IMR-90 (cell line): ENCODE measurements around the gene KLHL13. TPM values are rescaled to one million over a fixed set of nuclear protein-coding genes. Genes with fewer than 3 reads are reported as not detected.

Experiments used
- ATAC-seq: fragments of 200-7000 bp; cut with Tn5 transposase; 2 replicates; pipeline ENCODE4 v1.9.1; 2020; ENCODE audit warnings: low read depth, mild to moderate bottlenecking, moderate library complexity
- BruUV-seq: library from RNA; stranded (reverse); fragments of 400-500 nt; replicated peaks from 2 replicates; lab custom pipeline; 2021; lab: Mats Ljungman, UMichigan
- CTCF ChIA-PET: fragments of 300-600 bp; formaldehyde crosslinking; extraction: SDS; loops from one replicate; lab custom pipeline; 2021; ENCODE audit warnings: antibody characterized with exemption; lab: Yijun Ruan, JAX
- POLR2A ChIA-PET: fragments of 300-600 bp; sonication (Branson Sonifier 250); formaldehyde crosslinking; loops from one replicate; lab custom pipeline; 2022; ENCODE audit warnings: antibody characterized with exemption; ENCODE audit not compliant: unreplicated experiment; lab: Charles Lee
- DNase-seq: peaks from one replicate; pipeline ENCODE4 v3.0.0; 2013
- H2AFZ ChIP-seq: replicated peaks from 2 replicates; pipeline ENCODE3; 2013; ENCODE audit warnings: low read length, mild to moderate bottlenecking; ENCODE audit not compliant: poor library complexity
- H2AK5ac ChIP-seq: 2 replicates; pipeline ENCODE4 v1.6.1; 2013; ENCODE audit warnings: low read depth, low read length, inconsistent platforms
- H2AK9ac ChIP-seq: replicated peaks from 2 replicates; pipeline ENCODE3; 2013; ENCODE audit warnings: mild to moderate bottlenecking, low read depth, low read length, moderate library complexity; ENCODE audit not compliant: poor library complexity
- H2BK120ac ChIP-seq: 2 replicates; pipeline ENCODE4 v1.6.1; 2013; ENCODE audit warnings: low read depth, low read length, inconsistent platforms
- H2BK15ac ChIP-seq: 3 replicates; pipeline ENCODE4 v1.6.1; 2013; ENCODE audit warnings: low read depth, low read length, inconsistent platforms
- H2BK20ac ChIP-seq: 2 replicates; pipeline ENCODE4 v1.6.1; 2013; ENCODE audit warnings: low read depth, mild to moderate bottlenecking, inconsistent platforms, low read length, moderate library complexity
- H2BK5ac ChIP-seq: 2 replicates; pipeline ENCODE4 v1.6.1; 2013; ENCODE audit warnings: mild to moderate bottlenecking, low read depth, low read length, inconsistent platforms; ENCODE audit not compliant: poor library complexity, severe bottlenecking
- H3K14ac ChIP-seq: replicated peaks from 2 replicates; pipeline ENCODE4 v1.6.1; 2013; ENCODE audit warnings: low read depth, low read length, inconsistent platforms
- H3K18ac ChIP-seq: 2 replicates; pipeline ENCODE4 v1.6.1; 2013; ENCODE audit warnings: low read depth, low read length, control low read depth
- H3K23ac ChIP-seq: 2 replicates; pipeline ENCODE4 v1.6.1; 2013; ENCODE audit warnings: low read depth, low read length, inconsistent platforms
- H3K27ac ChIP-seq: 2 replicates; pipeline ENCODE4 v1.5.1; 2013; ENCODE audit warnings: mild to moderate bottlenecking, control low read depth, low read length; ENCODE audit not compliant: insufficient read depth
- H3K27me3 ChIP-seq: 2 replicates; pipeline ENCODE4 v1.6.1; 2013; ENCODE audit warnings: low read length; ENCODE audit not compliant: control insufficient read depth, insufficient read depth
- H3K36me3 ChIP-seq: 2 replicates; pipeline ENCODE4 v1.6.1; 2013; ENCODE audit warnings: low read length, mixed read lengths; ENCODE audit not compliant: control insufficient read depth, insufficient read depth
- H3K4ac ChIP-seq: 2 replicates; pipeline ENCODE4 v1.6.1; 2013; ENCODE audit warnings: low read depth, low read length, inconsistent platforms
- H3K4me1 ChIP-seq: 2 replicates; pipeline ENCODE4 v1.6.1; 2013; ENCODE audit warnings: low read length, mixed read lengths; ENCODE audit not compliant: control insufficient read depth, insufficient read depth
- H3K4me2 ChIP-seq: 2 replicates; pipeline ENCODE4 v1.6.1; 2013; ENCODE audit warnings: low read depth, mild to moderate bottlenecking, control low read depth, low read length, moderate library complexity
- H3K4me3 ChIP-seq: 2 replicates; pipeline ENCODE4 v1.5.1; 2013; ENCODE audit warnings: low read depth, mild to moderate bottlenecking, control low read depth, low read length, moderate library complexity; ENCODE audit not compliant: insufficient read depth
- H3K56ac ChIP-seq: 2 replicates; pipeline ENCODE4 v1.6.1; 2013; ENCODE audit warnings: low read length, inconsistent platforms; ENCODE audit not compliant: insufficient read depth; ENCODE audit errors: extremely low read depth
- H3K79me1 ChIP-seq, 2 experiments: 2 replicates each; pipeline ENCODE4 v1.6.1; 2013; ENCODE audit warnings: low read length in 2 of 2, inconsistent platforms in 1 of 2, low read depth in 1 of 2
- H3K9ac ChIP-seq: 2 replicates; pipeline ENCODE4 v1.6.1; 2013; ENCODE audit warnings: low read depth, low read length, control low read depth
- H3K9me1 ChIP-seq: 2 replicates; pipeline ENCODE4 v1.6.1; 2013; ENCODE audit warnings: low read length, inconsistent platforms; ENCODE audit not compliant: insufficient read depth
- H3K9me3 ChIP-seq: 2 replicates; pipeline ENCODE4 v1.6.1; 2013; ENCODE audit warnings: low read length; ENCODE audit not compliant: control insufficient read depth, insufficient read depth
- H4K20me1 ChIP-seq: 2 replicates; pipeline ENCODE4 v1.6.1; 2013; ENCODE audit warnings: low read length, inconsistent platforms; ENCODE audit not compliant: insufficient read depth
- H4K5ac ChIP-seq: 2 replicates; pipeline ENCODE4 v1.6.1; 2013; ENCODE audit warnings: mild to moderate bottlenecking, low read depth, low read length, control low read depth
- H4K8ac ChIP-seq, 2 experiments: 2 replicates each; pipeline ENCODE4 v1.6.1; 2013; ENCODE audit warnings: low read depth in 2 of 2, low read length in 2 of 2, control low read depth in 1 of 2, inconsistent platforms in 1 of 2
- H4K91ac ChIP-seq: 2 replicates; pipeline ENCODE4 v1.6.1; 2013; ENCODE audit warnings: low read depth, low read length, inconsistent platforms; ENCODE audit not compliant: insufficient read depth
- BHLHE40 ChIP-seq: fragments of 150-350 bp; IDR thresholded peaks from 2 replicates; pipeline ENCODE4 v1.6.1; 2016; ENCODE audit warnings: mild to moderate bottlenecking, low read depth, low read length
- CEBPB ChIP-seq: IDR thresholded peaks from 2 replicates; pipeline ENCODE4 v1.6.1; 2012; ENCODE audit warnings: low read depth, low read length, improper control_type of control experiment
- CHD1 ChIP-seq: IDR thresholded peaks from 2 replicates; pipeline ENCODE4 v1.6.1; 2012; ENCODE audit warnings: low read depth, low read length, improper control_type of control experiment
- FOS ChIP-seq: fragments of 150-350 bp; IDR thresholded peaks from 2 replicates; pipeline ENCODE4 v1.6.1; 2016; ENCODE audit warnings: low read depth, low read length
- MAFK ChIP-seq: IDR thresholded peaks from 2 replicates; pipeline ENCODE4 v1.6.1; 2012; ENCODE audit warnings: low read depth, low read length, improper control_type of control experiment
- MAZ ChIP-seq: IDR thresholded peaks from 2 replicates; pipeline ENCODE4 v1.6.1; 2012; ENCODE audit warnings: low read depth, mild to moderate bottlenecking, low read length, improper control_type of control experiment, moderate library complexity, borderline replicate concordance
- MXI1 ChIP-seq: IDR thresholded peaks from 2 replicates; pipeline ENCODE4 v1.6.1; 2012; ENCODE audit warnings: low read depth, mild to moderate bottlenecking, low read length, moderate library complexity, borderline replicate concordance
- NFE2L2 ChIP-seq: fragments of 150-350 bp; IDR thresholded peaks from 2 replicates; pipeline ENCODE4 v1.6.1; 2016; ENCODE audit warnings: low read depth, mild to moderate bottlenecking, low read length
- POLR2A ChIP-seq: IDR thresholded peaks from 2 replicates; pipeline ENCODE4 v1.6.1; 2012; ENCODE audit warnings: mild to moderate bottlenecking, low read depth, low read length
- RAD21 ChIP-seq: IDR thresholded peaks from 2 replicates; pipeline ENCODE4 v1.6.1; 2012; ENCODE audit warnings: low read length, improper control_type of control experiment
- RCOR1 ChIP-seq: IDR thresholded peaks from 2 replicates; pipeline ENCODE4 v1.6.1; 2012; ENCODE audit warnings: mild to moderate bottlenecking, low read length, improper control_type of control experiment; ENCODE audit not compliant: insufficient replicate concordance
- RFX5 ChIP-seq: IDR thresholded peaks from 2 replicates; pipeline ENCODE4 v1.8.0; 2012; ENCODE audit warnings: low read depth, mild to moderate bottlenecking, low read length, moderate library complexity
- SMC3 ChIP-seq: fragments of 150-350 bp; IDR thresholded peaks from 2 replicates; pipeline ENCODE4 v1.6.1; 2016; ENCODE audit warnings: low read depth, mild to moderate bottlenecking, antibody characterized with exemption, low read length, moderate library complexity
- USF2 ChIP-seq: fragments of 150-350 bp; IDR thresholded peaks from 2 replicates; pipeline ENCODE4 v1.6.1; 2017; ENCODE audit warnings: mild to moderate bottlenecking, antibody characterized with exemption, low read length, low read depth
- WGBS, 2 experiments: methylation state at CpG; one replicate each; pipeline versions ENCODE4 v1.1.5 to v1.1.7; 2013; ENCODE audit warnings: missing lambda C conversion rate in 2 of 2; ENCODE audit not compliant: insufficient read length in 1 of 2; ENCODE audit errors: extremely low coverage in 2 of 2; 5-methylcytosine and 5-hydroxymethylcytosine counted together
- dilution Hi-C: fragments of 300-500 bp; cut with HindIII; formaldehyde crosslinking; loops from one replicate; pipeline ENCODE4 v1.14.3; 2018; ENCODE audit warnings: low sequenced_read_pairs; ENCODE audit not compliant: unreplicated experiment
- in situ Hi-C: fragments of 300-500 bp; cut with MboI; formaldehyde crosslinking; loops from 3 replicates; pipeline ENCODE4 v1.14.3; 2019; ENCODE audit warnings: low sequenced_read_pairs, inconsistent platforms, mixed read lengths
- intact Hi-C: fragments of 100-400 bp; cut with micrococcal nuclease; formaldehyde crosslinking; loops from 2 replicates; pipeline ENCODE4 v1.10.0; 2022
- polyA plus RNA-seq, 3 experiments: library from polyadenylated mRNA; depleted of rRNA; stranded (reverse); fragments of >200 nt; gene quantifications; 2 replicates each; pipeline ENCODE4 v1.2.3, GENCODE V29; 2012; ENCODE audit warnings: low replicate concordance in 1 of 3
- total RNA-seq: library from RNA; depleted of rRNA; stranded (reverse); fragments of >200 nt; gene quantifications from 2 replicates; pipeline ENCODE4 v1.2.3, GENCODE V29; 2012
- TF ChIP-seq, protein P1 (sequence below): fragments of 150-350 bp; IDR thresholded peaks from 2 replicates; pipeline ENCODE4 v1.6.1; 2016; ENCODE audit warnings: low read depth, mild to moderate bottlenecking, low read length, moderate library complexity, borderline replicate concordance
- TF ChIP-seq, protein P2 (sequence below): conservative IDR thresholded peaks from 2 replicates; pipeline ENCODE4 v1.5.1; 2012; ENCODE audit warnings: mild to moderate bottlenecking, low read depth, low read length, improper control_type of control experiment

KLHL13 gene
- total and polyA plus RNA-seq, 2 of the 4 experiments (the other 2 are of a cell fraction): 4.0 to 12.5 TPM

DNA sequence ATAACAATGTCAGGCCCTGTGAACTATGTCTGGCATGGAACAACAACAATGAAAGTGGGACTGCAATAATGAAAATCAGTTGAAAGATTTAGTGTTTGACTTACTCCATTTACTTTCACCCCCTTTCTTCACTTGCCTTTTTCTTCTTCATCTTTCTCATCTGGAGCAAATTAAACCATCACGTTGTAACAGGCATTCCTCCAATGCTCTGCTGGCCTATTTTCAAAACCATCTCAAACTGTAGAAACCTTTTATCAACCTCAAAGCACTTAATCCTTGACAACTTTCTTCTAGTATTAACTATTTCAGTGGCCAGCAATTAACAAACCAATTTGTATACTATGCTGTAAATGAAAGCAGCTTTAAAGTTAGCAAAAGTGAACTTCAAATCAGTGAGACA is 8.3 kb downstream of the KLHL13 start:
- Histone ChIP-seq H3K18ac (no peak overlapping the region), H3K27me3 (no peaks in the 10 kb centered on the region), H3K23ac (no peak overlapping the region), H2AFZ (no peak overlapping the region), H2BK5ac (no peak overlapping the region), H3K36me3 (no peaks in the 10 kb centered on the region), H2AK5ac (no peak overlapping the region), H3K27ac (no peak overlapping the region), H4K91ac (no peak overlapping the region), H3K14ac (no peak overlapping the region), H2BK120ac (no peak overlapping the region), H2BK15ac (no peak overlapping the region), H2BK20ac (no peak overlapping the region), H3K4me3 (no peak overlapping the region), H3K56ac (no peak overlapping the region), H2AK9ac (no peak overlapping the region), H3K9me3 (no peaks in the 10 kb centered on the region), H4K20me1 (no peaks in the 10 kb centered on the region), H3K4me1 (no peaks in the 10 kb centered on the region), H3K9ac (no peak overlapping the region), H3K4me2 (no peak overlapping the region), H3K9me1 (no peaks in the 10 kb centered on the region), H3K4ac (no peak overlapping the region), H3K79me1 (no peaks in the 10 kb centered on the region), H4K8ac (no peak overlapping the region), H4K5ac (no peak overlapping the region)
- intact Hi-C loops (no loop called here), in situ Hi-C loops (no loop called here), dilution Hi-C loops (no loop called here)
- no CpG with 5 or more reads among the region's 1 CpG for WGBS, 2 experiments
- DNase-seq: no peak
- CTCF ChIA-PET: no interaction called here
- ATAC-seq: no peak
- POLR2A ChIA-PET: no interaction called here
- BruUV-seq: no TSS peak
- TF ChIP-seq USF2 (no peak), BHLHE40 (no peak), NFE2L2 (no peak), MXI1 (no peak), CEBPB (no peak), RCOR1 (no peak), FOS (no peak), MAFK (no peak), RFX5 (no peak), RAD21 (no peak), MAZ (no peak), CHD1 (no peak), POLR2A (no peak), SMC3 (no peak)
- TF ChIP-seq, protein P1, sequence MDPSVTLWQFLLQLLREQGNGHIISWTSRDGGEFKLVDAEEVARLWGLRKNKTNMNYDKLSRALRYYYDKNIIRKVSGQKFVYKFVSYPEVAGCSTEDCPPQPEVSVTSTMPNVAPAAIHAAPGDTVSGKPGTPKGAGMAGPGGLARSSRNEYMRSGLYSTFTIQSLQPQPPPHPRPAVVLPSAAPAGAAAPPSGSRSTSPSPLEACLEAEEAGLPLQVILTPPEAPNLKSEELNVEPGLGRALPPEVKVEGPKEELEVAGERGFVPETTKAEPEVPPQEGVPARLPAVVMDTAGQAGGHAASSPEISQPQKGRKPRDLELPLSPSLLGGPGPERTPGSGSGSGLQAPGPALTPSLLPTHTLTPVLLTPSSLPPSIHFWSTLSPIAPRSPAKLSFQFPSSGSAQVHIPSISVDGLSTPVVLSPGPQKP: no peak
- TF ChIP-seq, protein P2, sequence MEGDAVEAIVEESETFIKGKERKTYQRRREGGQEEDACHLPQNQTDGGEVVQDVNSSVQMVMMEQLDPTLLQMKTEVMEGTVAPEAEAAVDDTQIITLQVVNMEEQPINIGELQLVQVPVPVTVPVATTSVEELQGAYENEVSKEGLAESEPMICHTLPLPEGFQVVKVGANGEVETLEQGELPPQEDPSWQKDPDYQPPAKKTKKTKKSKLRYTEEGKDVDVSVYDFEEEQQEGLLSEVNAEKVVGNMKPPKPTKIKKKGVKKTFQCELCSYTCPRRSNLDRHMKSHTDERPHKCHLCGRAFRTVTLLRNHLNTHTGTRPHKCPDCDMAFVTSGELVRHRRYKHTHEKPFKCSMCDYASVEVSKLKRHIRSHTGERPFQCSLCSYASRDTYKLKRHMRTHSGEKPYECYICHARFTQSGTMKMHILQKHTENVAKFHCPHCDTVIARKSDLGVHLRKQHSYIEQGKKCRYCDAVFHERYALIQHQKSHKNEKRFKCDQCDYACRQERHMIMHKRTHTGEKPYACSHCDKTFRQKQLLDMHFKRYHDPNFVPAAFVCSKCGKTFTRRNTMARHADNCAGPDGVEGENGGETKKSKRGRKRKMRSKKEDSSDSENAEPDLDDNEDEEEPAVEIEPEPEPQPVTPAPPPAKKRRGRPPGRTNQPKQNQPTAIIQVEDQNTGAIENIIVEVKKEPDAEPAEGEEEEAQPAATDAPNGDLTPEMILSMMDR: no peak
